ENCODE data around the gene TBCE. TPM values are rescaled to one million over a fixed set of nuclear protein-coding genes. Genes with fewer than 3 reads are reported as not detected.

The TBCE gene
- polyA plus RNA-seq, 1 donor from 2014 or later = 72.9 TPM

- H3K27ac ChIP-seq (ENCODE audit: low read length) = no peak overlapping the region
- no peaks in the 10 kb centered on the region for H3K9me2 ChIP-seq (ENCODE audit: insufficient read depth, low read length)
- H4K20me1 ChIP-seq (ENCODE audit: insufficient read depth) = peaks cover 21% of the 10 kb centered on the region
- no peak for TF ChIP-seq EZH2 (IDR thresholded peaks at IDR 0.05; ENCODE audit: borderline replicate concordance, insufficient read depth, low read length, poor library complexity, severe bottlenecking)
- TF ChIP-seq CTCF (IDR thresholded peaks at IDR 0.05; ENCODE audit: poor library complexity, severe bottlenecking) = no peak
- TF ChIP-seq REST (IDR thresholded peaks at IDR 0.05; ENCODE audit: borderline replicate concordance) = no peak
- no peak for TF ChIP-seq RAD21 (conservative IDR thresholded peaks at IDR 0.05)
- no peak for TF ChIP-seq TAF1 (IDR thresholded peaks at IDR 0.05; ENCODE audit: low read depth)
- no peak for TF ChIP-seq EP300 (conservative IDR thresholded peaks at IDR 0.05; ENCODE audit: poor library complexity, severe bottlenecking)
- peak overlapping the region; percentile 10 for H3K9ac ChIP-seq (ENCODE audit: low read length)
- no peak overlapping the region for H2AFZ ChIP-seq (ENCODE audit: low read depth, low read length)
- H3K4me3 ChIP-seq (ENCODE audit: low read length) = peak overlapping the region; percentile 75
- no peaks in the 10 kb centered on the region for H3K36me3 ChIP-seq (ENCODE audit: insufficient read depth, low read length)
- peak overlapping the region; percentile 88 for H3K4me2 ChIP-seq (ENCODE audit: low read length)
- H3K79me2 ChIP-seq (replicated peaks; ENCODE audit: insufficient read depth, low read length) = peaks cover 78% of the 10 kb centered on the region
- no peaks in the 10 kb centered on the region for H3F3A ChIP-seq (ENCODE audit: insufficient read depth, low read length, poor library complexity, severe bottlenecking)
- H3K9me3 ChIP-seq (ENCODE audit: low read length) = no peaks in the 10 kb centered on the region
- no peaks in the 10 kb centered on the region for H3K27me3 ChIP-seq (ENCODE audit: insufficient read depth, low read depth, low read length)
These were observed 42.1 kb upstream of the TBCE start for GRCh38 chr1:235325139-235325538.

GRCh38 chr1:235325854-235326253 lies 41.4 kb upstream of the TBCE start:
- H3K9me2 ChIP-seq (ENCODE audit: insufficient read depth, low read length) = no peaks in the 10 kb centered on the region
- H3K27ac ChIP-seq (ENCODE audit: low read length) = no peak overlapping the region
- no peaks in the 10 kb centered on the region for H3K9me3 ChIP-seq (ENCODE audit: low read length)
- peaks cover 77% of the 10 kb centered on the region for H3K79me2 ChIP-seq (replicated peaks; ENCODE audit: insufficient read depth, low read length)
- no peaks in the 10 kb centered on the region for H3K36me3 ChIP-seq (ENCODE audit: insufficient read depth, low read length)
- no peak for TF ChIP-seq RAD21 (conservative IDR thresholded peaks at IDR 0.05)
- no peak for TF ChIP-seq MXI1 (conservative IDR thresholded peaks at IDR 0.05; ENCODE audit: poor library complexity, severe bottlenecking)
- TF ChIP-seq EZH2 (IDR thresholded peaks at IDR 0.05; ENCODE audit: borderline replicate concordance, insufficient read depth, low read length, poor library complexity, severe bottlenecking) = no peak
- TF ChIP-seq SMC3 (conservative IDR thresholded peaks at IDR 0.05; ENCODE audit: poor library complexity) = no peak
- TF ChIP-seq POLR2AphosphoS5 (IDR thresholded peaks at IDR 0.05) = no peak
- TF ChIP-seq CTCF (IDR thresholded peaks at IDR 0.05; ENCODE audit: poor library complexity, severe bottlenecking) = no peak
- no peak for TF ChIP-seq TAF1 (IDR thresholded peaks at IDR 0.05; ENCODE audit: low read depth)
- no peak for TF ChIP-seq REST (IDR thresholded peaks at IDR 0.05; ENCODE audit: borderline replicate concordance)
- no peak for TF ChIP-seq EP300 (conservative IDR thresholded peaks at IDR 0.05; ENCODE audit: poor library complexity, severe bottlenecking)
- peaks cover 21% of the 10 kb centered on the region for H4K20me1 ChIP-seq (ENCODE audit: insufficient read depth)
- no peaks in the 10 kb centered on the region for H3K27me3 ChIP-seq (ENCODE audit: insufficient read depth, low read depth, low read length)
- H3K4me3 ChIP-seq (ENCODE audit: low read length) = peak overlapping the region; percentile 75
- H3K9ac ChIP-seq (ENCODE audit: low read length) = peak overlapping the region; percentile 99
- H2AFZ ChIP-seq (ENCODE audit: low read depth, low read length) = no peak overlapping the region
- peak overlapping the region; percentile 88 for H3K4me2 ChIP-seq (ENCODE audit: low read length)
- no peaks in the 10 kb centered on the region for H3F3A ChIP-seq (ENCODE audit: insufficient read depth, low read length, poor library complexity, severe bottlenecking)

Data from neural cell (in vitro differentiated cells).